Activated gamma-delta T cell treated with anti-CD3 and anti-CD28 coated beads, Interleukin-2, amount 50 U/mL, for 16 hours (primary cell): ENCODE measurements around the gene L3MBTL1.
"Not testable (repeated sequence)": the region's sequence is repeated elsewhere in the genome, so short reads cannot be mapped to it uniquely, and the experiment has no call there.

Experiments
- DNase-seq: peaks from one replicate; pipeline ENCODE4 v3.0.0-alpha.2; 2020; ENCODE audit warnings: low read depth

Gene L3MBTL1

GRCh38 chr20:43559147-43559987, 51.9 kb downstream of the L3MBTL1 start:
- DNase-seq: no peak

GRCh38 chr20:43560974-43561373, 53.5 kb downstream of the L3MBTL1 start:
- no peak for DNase-seq

- DNase-seq: no peak
Measured at GRCh38 chr20:43563429-43563828, 55.9 kb downstream of the L3MBTL1 start.

- no peak for DNase-seq
Measured at GRCh38 chr20:43563991-43564390, 56.5 kb downstream of the L3MBTL1 start.

- DNase-seq: no peak
Measured at GRCh38 chr20:43564455-43564854, 57.0 kb downstream of the L3MBTL1 start.

- no peak for DNase-seq
Measured at GRCh38 chr20:43564993-43565757, 57.7 kb downstream of the L3MBTL1 start.

- no peak for DNase-seq
Measured at GRCh38 chr20:43565758-43566104, 58.2 kb downstream of the L3MBTL1 start.

GRCh38 chr20:43567477-43567876, 60.0 kb downstream of the L3MBTL1 start:
- no peak for DNase-seq

- DNase-seq: no peak
Measured at GRCh38 chr20:43568706-43569105, 61.2 kb downstream of the L3MBTL1 start.

GRCh38 chr20:43569282-43569681, 61.8 kb downstream of the L3MBTL1 start:
- DNase-seq: no peak

- DNase-seq: no peak
Measured at GRCh38 chr20:43570496-43570895, 63.0 kb downstream of the L3MBTL1 start.

GRCh38 chr20:43571310-43571709, 63.8 kb downstream of the L3MBTL1 start:
- DNase-seq: no peak

- no peak for DNase-seq
Measured at GRCh38 chr20:43571771-43572170, 64.3 kb downstream of the L3MBTL1 start.

GRCh38 chr20:43572891-43573290, 65.4 kb downstream of the L3MBTL1 start:
- no peak for DNase-seq

GRCh38 chr20:43576108-43576507, 68.6 kb downstream of the L3MBTL1 start:
- no peak for DNase-seq

- no peak for DNase-seq
Measured at GRCh38 chr20:43579861-43580793, 72.6 kb downstream of the L3MBTL1 start.

GRCh38 chr20:43583133-43583864, 75.8 kb downstream of the L3MBTL1 start:
- no peak for DNase-seq

- DNase-seq: no peak
Measured at GRCh38 chr20:43583982-43584432, 76.5 kb downstream of the L3MBTL1 start.

- no peak for DNase-seq
Measured at GRCh38 chr20:43584448-43585136, 77.1 kb downstream of the L3MBTL1 start.

GRCh38 chr20:43586641-43587040, 79.1 kb downstream of the L3MBTL1 start:
- DNase-seq: no peak

GRCh38 chr20:43588526-43588925, 81.0 kb downstream of the L3MBTL1 start:
- not testable (repeated sequence) for DNase-seq
